ENCODE data around the gene STUB1.

- no peak for TF ChIP-seq CTCF (IDR thresholded peaks at IDR 0.05; ENCODE audit: low read depth, low read length)
- no peak for TF ChIP-seq MAX (IDR thresholded peaks at IDR 0.05; ENCODE audit: low read depth, low read length)
- no peak for TF ChIP-seq POLR2A (IDR thresholded peaks at IDR 0.05; ENCODE audit: extremely low read depth, insufficient read length)
Observed at GRCh38 chr16:667113-667779, 13.0 kb upstream of the STUB1 start.

All from NB4 (cell line).